ENCODE results near the gene SLC4A7.
"Not testable (repeated sequence)": the region's sequence is repeated elsewhere in the genome, so short reads cannot be mapped to it uniquely, and the experiment has no call there.

Gene SLC4A7

DNA sequence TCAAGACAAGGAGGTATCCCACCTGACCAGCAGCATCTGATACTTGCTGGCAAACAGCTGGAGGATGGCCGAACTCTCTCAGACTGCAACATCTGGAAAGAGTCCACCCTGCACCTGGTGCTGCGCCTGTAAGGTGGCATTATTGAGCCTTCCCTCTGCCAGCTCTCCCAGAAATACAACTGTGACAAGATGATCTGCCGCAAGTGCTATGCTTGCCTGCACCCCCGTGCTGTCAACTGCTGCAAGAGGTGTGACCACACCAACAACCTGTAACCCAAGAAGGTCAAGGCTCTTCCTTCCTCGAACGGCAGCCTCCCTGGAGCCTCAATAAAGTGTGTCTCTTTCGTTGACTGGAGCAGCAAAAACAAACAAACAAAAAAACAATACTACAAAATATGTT, 2.2 kb upstream of the SLC4A7 start:
- DNase-seq: no peak

DNA sequence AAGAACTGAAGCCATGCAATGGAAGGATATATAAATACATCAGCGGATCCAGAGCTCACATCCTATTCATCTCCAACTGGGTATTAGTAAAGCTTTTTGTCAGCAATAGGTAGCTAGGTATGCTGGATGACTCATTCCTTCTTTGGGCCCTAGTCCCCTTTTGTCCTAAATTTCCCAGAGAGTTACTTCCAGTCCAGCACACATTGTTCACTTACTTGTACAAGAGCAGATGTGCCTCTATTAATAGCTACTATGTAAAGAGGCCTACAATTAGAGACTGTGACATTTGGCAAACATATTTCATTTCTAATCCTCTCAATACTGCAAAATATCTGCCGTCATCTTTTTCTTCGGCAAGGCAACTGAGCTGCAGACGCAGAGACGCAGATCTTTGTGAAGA, 1.7 kb upstream of the SLC4A7 start:
- peak; percentile 81 for DNase-seq

DNA sequence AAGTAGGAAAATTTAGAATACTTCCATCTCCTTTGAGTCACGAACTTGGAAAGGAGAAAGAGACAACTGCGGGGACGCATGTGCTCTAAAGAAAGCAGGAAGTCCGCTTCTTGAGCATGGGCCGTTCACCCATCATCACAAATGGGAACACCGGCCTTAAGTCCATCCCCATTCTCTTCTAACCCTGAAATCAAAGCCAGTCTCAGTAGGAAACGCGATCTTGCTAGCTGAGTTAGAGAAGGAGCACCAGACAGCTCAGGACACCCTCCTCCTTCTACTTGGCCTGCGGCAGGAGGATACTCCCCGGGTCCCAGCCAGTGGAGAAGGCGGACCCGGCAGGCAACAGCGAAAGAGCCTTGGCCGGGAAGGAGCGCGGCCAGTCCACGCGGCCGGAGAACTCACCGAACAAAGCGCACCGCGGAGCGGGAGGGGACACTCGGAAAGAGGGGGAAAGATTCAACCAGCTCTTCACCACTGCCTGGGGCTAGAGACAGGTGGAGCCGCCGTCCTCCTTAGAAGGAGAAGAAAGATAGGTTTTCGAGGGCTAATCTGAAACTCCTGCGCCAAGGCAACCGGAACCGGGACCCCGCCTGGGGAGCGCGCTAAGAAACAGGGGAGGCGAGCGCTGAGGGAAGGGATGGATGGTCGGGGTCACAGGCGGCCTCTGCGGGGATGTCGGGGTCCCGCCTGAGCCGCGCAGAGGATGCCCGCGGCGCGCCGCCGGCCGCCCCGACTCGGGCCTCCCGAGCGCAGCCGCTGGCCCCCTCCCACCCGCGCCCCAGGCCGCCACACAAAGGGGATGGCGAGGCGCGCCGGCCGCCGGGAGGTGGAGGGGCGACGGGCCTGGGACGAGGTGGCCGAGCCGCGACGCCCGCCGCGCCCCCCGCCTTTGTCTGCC, 818 bp downstream of the SLC4A7 start:
- no peak for DNase-seq

DNA sequence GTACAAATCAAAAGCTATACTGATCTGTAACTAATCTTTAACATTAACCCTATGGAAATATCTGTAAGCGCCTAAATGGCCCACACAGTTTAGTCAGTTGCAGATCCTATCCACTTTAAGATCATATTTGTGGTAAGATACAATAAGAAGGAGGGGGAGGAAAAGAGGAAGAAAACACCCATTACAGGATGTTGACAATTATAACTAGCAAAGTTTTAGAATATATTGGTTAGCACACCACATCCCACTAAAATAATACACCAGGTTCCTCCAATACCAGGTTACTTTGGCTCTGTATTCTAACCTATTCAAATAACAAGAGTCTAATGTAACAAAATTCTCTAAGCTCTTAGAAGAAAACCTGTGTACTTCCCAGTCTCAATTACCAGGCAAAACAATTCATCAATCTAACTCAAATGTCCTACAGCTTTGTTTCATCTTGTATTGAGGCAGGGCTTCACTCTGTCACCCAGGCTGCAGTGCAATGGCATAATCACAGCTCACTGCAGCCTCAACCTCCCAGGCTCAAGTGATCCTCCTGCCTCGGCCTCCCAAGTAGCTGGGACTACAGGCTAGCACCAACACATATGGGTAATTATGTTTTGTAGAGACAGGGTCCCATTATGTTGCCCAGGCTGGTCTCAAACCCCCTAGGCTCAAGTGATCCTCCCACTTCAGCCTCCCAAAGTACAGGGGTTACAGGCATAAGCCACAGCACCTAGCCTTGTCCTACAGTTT, 4.2 kb downstream of the SLC4A7 start:
- no peak for DNase-seq

DNA sequence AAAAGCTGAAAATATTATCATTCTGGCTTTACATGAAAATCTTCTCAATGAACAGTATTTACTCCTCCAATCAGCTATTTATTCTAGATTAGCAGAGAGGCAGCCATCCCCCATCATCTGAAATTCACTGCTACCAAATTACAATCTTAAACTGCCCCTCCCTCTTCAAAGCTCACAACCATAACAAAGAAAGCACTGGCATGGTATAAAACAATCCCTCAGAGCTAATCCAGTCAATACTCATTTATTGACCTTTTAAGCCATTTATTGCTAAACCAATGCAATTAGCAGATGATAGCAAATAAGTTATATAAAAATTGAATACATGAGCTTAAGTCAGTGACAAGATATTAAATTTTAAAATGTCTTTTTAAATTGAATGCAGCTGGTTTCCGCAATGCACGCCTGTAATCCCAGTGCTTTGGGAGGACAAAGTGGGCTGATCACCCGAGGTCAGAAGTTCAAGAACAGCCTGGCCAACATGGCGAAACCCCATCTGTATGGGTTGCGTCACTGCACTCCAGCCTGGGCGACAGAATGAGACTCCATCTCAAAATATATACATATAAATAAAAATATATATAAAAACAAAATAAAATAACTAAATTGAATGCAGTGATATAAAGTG, 12.1 kb downstream of the SLC4A7 start:
- no peak for DNase-seq

DNA sequence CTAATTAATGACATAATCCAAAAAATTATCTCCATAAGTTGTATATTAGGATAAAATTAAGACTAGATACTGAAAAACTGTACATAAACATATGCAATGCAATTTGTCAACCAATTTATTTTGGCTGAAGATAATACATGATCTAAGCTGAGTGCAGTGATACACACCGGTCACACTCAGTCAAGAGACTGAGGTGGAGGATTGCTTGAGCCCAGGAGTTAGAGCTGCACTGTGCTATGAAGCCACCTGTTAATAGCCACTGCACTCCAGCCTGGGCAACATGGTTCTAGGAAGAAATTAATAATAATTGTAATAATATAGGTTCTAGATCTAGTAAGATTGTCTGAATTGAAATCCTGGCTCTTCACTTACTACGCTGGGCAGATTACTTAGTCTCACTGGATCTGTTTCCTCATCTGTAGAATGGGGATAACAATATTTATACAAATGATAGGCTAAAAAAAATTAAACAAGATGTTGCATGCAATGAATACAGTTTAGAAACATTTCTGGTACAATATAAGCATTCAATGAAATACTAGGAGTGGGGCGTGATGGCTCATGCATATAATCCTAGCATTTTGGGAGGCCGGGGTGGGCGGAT, 15.8 kb downstream of the SLC4A7 start:
- no peak for DNase-seq

DNA sequence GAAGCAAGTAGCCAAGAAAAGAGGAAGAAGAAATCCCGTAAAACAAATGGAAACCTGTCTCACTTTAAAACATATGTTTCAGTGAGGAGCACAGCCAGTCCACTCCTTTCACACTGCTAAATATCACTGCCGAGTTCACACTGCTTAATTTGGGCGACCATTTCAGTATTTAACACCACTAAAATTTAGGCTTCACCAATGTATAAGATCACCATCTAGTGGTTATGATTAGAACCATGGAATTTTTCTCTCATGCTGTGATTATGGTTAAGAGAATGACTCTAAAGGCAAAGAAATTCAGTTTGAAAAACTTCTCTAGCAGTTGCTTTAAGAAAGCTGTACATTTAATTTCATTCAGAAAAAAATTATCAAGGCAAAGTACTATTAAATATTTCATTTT, 16.6 kb downstream of the SLC4A7 start:
- no peak for DNase-seq

DNA sequence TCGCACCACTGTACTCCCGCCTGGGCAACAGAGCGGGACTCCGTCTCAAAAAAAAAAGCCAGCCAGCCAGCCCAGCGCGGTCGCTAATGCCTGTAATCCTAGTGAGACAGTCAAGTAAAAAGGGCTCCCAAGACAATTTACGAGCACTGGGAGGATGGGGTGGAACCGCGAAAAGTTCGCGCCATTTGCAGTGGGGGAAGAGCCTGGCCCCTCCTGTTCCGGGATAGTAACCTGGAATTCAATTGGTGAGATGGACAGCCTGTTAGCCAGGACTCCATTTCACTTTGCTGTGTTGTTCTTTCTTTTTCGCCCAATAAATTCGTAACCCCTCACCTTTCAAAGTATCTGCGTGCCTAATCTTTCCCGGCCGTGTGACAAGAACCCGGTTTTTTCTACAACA, 19.5 kb downstream of the SLC4A7 start:
- DNase-seq: no peak

DNA sequence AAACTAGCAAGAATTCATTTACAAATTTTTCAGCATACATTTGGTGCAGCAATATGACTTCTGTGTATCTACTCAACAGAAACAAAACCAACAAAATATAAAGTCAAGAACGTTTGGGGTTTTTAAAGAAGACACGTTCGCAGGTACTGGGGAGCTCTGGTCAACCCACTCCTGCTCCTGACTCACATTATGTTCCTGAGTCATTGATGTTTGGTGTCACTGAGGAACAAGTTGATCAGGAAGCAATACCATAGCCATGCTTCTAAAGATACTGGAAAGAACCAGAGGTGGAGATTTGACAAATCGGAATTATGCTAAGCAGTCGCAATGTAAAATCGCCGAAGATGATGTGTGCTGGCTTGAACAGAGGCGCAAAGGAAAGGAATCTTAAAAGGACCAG, 22.0 kb downstream of the SLC4A7 start:
- DNase-seq: no peak

DNA sequence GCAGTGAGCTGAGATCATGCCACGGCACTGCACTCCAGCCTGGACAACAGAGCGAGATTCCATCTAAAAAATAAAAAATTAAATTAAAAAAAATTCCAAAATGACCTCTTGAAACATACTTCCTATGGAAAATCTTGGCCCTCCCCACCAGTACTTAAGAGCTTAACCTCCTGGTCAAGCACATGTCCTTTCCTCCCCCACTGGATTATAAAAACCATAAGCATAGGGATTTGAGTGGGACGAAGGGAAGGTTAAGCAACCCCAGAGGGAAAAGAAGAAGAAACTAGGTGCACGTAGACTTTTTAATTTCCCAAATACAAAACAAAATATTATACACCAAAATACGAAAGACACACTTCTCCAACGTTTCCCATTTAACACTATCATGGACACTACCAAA, 25.3 kb downstream of the SLC4A7 start:
- no peak for DNase-seq

DNA sequence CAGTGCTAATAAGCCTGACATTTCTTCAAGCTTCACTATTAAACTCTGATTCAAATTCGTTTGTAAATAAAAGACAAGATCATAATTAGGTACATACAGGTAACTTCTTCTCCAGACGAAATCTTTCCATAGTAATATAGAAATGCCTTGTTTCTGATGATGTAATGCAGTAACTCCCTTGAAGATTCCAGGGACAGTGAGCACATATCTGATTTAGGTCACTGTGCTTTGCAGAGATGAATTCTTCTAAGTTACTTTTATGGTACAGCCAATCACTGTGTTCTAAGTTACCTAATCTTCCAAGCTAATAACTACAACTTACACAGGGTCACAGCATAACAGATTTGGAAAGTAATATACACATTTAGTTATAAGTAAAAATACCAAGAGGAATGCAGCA, 27.6 kb downstream of the SLC4A7 start:
- DNase-seq: no peak

DNA sequence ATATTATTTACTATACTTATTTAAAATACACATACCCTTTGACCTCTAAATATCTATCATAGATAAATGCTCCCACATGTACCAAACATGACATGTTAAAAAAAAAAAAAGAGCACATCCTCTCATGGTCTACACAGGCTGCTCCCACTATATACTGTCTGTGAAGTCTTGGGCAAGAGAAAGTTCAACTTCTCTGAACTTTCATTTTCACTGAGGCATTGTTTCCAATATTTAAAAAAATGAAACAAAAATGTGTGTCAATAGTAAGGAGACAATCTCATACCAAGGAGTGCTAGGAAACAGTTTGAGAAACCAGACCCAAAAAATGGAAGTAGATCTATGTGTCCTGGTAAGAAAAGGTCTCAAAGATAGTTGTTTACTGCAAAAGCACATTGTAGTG, 29.3 kb downstream of the SLC4A7 start:
- no peak for DNase-seq

DNA sequence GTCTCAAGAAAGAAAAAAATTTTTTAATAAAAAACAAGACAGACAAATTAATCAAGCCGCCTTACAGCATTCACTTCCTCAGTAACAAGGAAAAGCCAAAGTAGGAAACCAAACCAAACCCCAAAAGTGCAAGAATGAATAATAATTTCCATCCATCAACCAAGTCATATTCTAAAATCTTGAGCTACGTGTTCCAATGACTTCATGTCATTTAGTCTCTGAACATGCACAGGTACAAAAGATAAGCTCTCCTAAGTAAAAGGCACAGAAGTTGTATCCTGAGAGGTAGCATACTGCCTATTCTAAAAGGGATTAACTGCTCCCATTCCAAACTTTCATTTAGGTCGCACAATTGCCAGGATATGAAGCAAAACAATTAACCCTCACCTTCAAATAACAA, 29.7 kb downstream of the SLC4A7 start:
- no peak for DNase-seq

DNA sequence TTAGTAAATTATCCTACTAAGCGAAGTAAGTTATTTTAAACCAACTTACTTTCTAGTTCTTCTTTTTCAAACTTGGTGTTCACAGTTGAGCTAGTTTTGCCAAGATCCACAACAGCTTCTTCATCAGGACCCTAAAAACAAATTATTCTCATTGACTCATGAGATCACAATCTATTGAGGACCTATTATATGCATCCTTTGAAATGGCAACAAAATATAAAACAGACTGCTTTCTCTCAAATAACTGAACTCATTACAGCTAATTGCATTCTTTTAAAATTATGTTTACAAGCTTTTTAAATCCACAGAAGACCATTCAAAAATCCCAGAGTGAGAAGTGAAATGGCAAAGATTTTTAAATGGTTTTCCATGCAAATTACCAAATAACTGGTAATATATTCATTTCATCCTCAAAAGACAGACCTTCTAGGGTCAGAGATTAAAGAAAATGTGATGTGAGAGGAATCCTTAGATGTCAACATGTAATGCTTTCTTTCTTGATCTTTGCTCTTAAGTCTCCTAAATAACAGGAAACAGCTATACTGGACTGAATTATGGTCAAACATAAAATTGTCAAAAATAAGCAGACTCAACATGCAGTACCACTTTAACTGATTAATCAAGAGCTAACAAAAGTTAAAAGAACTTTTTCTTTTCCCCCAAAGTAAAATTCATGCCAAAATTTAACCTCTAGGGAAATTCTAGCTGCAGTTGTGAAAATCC, 31.7 kb downstream of the SLC4A7 start:
- DNase-seq: no peak

DNA sequence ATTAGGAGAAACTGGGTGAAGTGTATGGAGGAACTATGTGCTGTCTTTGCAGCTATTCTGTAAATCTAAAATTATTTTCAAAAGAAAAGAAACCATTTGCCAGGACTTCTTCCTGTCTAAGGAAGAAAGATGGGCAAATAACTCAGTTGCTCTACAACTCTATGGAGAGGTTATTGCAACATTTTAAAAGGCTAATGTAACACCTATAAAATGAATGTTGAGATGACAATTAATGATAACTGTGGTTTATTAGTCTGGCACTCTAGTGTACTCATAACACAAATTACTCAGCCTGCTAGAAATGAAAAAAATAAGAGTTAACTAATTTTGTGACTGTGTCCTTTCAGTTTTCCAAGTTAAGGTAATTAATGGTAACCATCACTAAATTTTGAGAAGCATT, 32.3 kb downstream of the SLC4A7 start:
- DNase-seq: no peak

DNA sequence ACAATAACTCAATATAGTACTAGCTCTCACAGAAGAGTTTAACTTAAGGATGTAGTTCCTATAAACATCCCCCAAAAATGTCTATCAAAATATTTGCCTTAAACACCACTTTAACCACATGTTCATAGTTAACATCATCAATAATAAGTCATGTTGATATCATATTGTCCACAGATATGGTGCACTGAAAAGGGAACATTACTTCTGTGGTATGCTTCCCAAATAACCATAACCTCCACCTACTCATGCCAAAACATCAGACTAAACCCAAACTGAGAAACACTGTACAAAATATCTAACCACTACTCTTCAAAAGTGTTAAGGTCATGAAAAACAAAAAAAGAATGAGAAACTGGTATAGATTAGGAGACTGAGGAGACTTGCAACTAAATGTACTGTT, 32.9 kb downstream of the SLC4A7 start:
- no peak for DNase-seq

DNA sequence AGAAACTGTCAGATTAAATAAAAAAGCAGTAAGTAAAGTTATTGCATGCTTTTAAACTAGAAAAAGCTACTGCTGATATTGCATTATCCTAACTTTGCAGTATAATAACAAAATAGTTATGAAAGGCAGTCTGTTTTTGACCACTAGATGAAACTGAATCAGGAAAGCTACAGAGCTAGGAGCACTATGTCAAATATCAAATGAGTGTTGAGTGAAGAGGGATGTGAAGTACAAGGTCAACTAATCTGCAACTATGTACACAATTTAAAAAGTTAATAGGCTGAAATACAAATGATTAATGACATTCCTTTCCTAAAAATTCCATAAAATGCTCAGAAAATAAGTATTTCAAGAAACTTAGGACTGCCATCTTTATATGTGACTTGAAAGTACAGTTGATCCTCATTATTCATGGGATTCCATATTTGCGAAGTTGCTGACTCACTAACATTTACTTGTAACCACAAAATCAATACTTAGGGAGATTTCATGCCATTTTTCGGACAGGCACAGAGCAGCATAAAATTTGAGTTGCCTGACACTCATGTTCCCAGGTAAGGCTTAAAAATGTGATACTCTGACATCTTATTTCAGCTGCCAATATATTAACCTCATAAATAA, 34.5 kb downstream of the SLC4A7 start:
- DNase-seq: no peak

DNA sequence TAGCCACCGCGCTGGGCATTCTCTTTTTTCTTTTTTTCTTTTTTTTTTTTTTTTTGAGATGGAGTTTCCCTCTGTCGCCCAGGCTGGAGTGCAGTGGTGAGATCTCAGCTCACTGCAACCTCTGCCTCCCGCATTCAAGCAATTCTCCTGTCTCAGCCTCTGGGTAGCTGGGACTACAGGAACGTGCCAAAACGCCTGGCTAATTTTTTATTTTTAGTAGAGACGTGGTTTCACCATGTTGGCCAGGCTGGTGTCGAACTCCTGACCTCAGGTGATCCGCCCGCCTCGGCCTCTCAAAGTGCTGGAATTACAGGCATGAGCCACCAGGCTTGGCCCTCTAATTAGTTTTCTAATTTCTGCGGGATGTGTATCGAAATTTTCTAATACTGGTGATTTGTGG, 41.2 kb downstream of the SLC4A7 start:
- not testable (repeated sequence) for DNase-seq

DNA sequence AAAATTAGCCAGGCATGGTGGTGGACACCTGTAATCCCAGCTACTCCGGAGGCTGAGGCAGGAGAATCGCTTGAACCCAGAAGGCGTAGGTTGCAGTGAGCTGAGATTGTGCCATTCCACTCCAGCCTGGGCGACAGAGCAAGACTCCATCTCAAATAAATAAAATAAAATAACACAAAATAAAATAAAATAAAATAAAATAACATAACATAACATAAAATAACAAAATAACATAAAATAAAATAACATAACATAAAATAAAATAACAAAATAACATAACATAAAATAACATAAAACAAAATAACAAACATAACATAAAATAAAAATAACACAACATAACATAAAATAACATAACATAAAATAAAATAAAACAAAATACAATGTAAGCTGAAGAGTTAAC, 45.8 kb downstream of the SLC4A7 start:
- not testable (repeated sequence) for DNase-seq

DNA sequence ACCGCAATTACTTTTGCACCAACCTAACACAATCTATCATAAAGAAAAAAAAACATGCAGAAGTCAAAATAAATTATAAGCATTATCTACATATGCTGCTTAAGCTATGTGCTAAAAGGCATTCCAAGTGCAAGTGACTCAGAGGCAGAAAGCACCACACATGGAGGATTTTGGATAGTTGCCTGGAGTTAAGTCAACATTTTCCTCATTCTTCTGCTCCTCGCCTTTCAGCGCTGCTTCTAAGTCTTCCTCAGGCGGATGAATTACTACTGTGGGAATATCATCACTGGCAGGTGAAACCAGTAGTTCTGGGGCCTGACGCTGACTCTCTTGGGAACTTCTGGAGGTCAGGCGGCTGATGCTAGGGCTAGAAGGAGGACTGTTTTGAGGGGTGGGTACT, 53.1 kb downstream of the SLC4A7 start:
- no peak for DNase-seq

DNA sequence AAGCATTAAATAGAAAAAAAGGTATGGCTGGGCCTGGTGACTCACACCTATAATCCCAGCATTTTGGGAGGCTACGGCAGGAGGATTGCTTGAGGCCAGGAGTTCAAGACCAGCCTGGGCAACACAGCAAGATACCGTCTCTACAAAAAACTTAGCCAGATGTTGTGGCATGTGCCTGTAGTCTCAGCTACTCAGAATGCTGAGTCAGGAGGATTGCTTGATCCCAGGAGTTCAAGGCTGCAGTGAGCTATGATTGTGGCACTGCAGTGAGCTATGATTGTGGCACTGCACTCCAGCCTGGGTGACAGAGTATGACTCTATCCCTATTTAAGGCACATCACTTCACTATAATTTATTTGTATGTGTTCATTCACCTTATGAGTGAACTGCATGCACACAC, 54.3 kb downstream of the SLC4A7 start:
- no peak for DNase-seq

DNA sequence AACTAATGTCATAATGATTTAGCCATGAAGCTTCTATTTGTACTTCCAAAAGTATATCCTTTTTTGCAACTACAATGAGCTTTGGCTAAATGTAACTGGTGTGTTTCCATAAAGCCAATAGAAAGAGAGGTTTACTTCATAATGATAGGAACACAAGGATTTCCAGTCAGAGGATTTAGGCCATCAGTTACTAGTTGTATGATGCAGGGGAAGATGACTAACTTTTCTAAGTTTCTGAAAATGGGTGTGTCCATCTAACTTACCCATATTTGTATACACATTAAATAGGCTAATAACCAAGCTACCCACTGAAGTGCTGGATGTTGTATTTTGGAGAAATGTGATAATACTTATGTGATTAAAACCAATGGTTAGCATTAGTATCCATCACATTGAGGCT, 55.7 kb downstream of the SLC4A7 start:
- no peak for DNase-seq

Data from NCI-H1694 (cell line).